DND-41 (cell line): ENCODE data around the gene UBE2QL1.

Experiments
- ATAC-seq: fragments of 200-7000 bp; cut with Tn5 transposase; 3 replicates; pipeline ENCODE4 v1.9.1; 2021; ENCODE audit warnings: low read depth; ENCODE audit not compliant: insufficient read depth
- DNase-seq: peaks from one replicate; pipeline ENCODE4 v3.0.0-alpha.2; 2020
- H2AFZ ChIP-seq: 2 replicates; pipeline ENCODE4 v1.6.0; 2012; ENCODE audit warnings: low read depth, low read length
- H3K27ac ChIP-seq: 2 replicates; pipeline ENCODE4 v1.5.1; 2012; ENCODE audit warnings: low read length, inconsistent platforms
- H3K27me3 ChIP-seq: fragments of 200-600 bp; sonication (generic); 2 replicates; pipeline ENCODE4 v1.6.0; 2012; ENCODE audit warnings: low read length, mild to moderate bottlenecking, inconsistent platforms; ENCODE audit not compliant: insufficient read depth, poor library complexity
- H3K36me3 ChIP-seq: 2 replicates; pipeline ENCODE4 v1.5.1; 2012; ENCODE audit warnings: low read length, inconsistent platforms; ENCODE audit not compliant: insufficient read depth
- H3K4me1 ChIP-seq: 2 replicates; pipeline ENCODE4 v1.5.1; 2012; ENCODE audit warnings: mild to moderate bottlenecking, low read length; ENCODE audit not compliant: insufficient read depth
- H3K4me2 ChIP-seq: 2 replicates; pipeline ENCODE4 v1.6.0; 2012; ENCODE audit warnings: mild to moderate bottlenecking, moderate library complexity, low read length, inconsistent platforms; ENCODE audit not compliant: insufficient read depth
- H3K4me3 ChIP-seq, 2 experiments: fragments of 200-600 bp in 1 of 2; shearing (Covaris generic) in 1 of 2; 2 replicates each; pipeline ENCODE4 v1.5.1; 2012 to 2016; ENCODE audit warnings: inconsistent platforms in 2 of 2, low read length in 2 of 2, mild to moderate bottlenecking in 2 of 2, low read depth in 1 of 2, moderate library complexity in 1 of 2
- H3K79me2 ChIP-seq: 2 replicates; pipeline ENCODE4 v1.6.0; 2012; ENCODE audit warnings: low read length, inconsistent platforms; ENCODE audit not compliant: insufficient read depth
- H3K9ac ChIP-seq: 2 replicates; pipeline ENCODE4 v1.6.0; 2012; ENCODE audit warnings: low read depth, mild to moderate bottlenecking, inconsistent platforms, low read length, moderate library complexity
- H3K9me3 ChIP-seq: 2 replicates; pipeline ENCODE4 v1.5.1; 2012; ENCODE audit warnings: low read length, moderate library complexity, mild to moderate bottlenecking, inconsistent platforms; ENCODE audit not compliant: insufficient read depth, severe bottlenecking
- H4K20me1 ChIP-seq: 2 replicates; pipeline ENCODE4 v1.6.0; 2012; ENCODE audit warnings: low read length; ENCODE audit not compliant: insufficient read depth
- CTCF ChIP-seq: IDR thresholded peaks from 2 replicates; pipeline ENCODE4 v1.5.1; 2012; ENCODE audit warnings: borderline replicate concordance, low read length, moderate library complexity, mild to moderate bottlenecking; ENCODE audit not compliant: poor library complexity, severe bottlenecking; ENCODE audit errors: extremely low read depth
- EZH2 ChIP-seq: IDR thresholded peaks from 3 replicates; pipeline ENCODE4 v1.6.1; 2012; ENCODE audit warnings: borderline replicate concordance, low read depth, mild to moderate bottlenecking, moderate library complexity, low read length, inconsistent platforms; ENCODE audit not compliant: severe bottlenecking

UBE2QL1 gene

GRCh38 chr5:6446042-6446441 lies 2.6 kb upstream of the UBE2QL1 start:
- TF ChIP-seq CTCF (no peak), EZH2 (no peak)
- no peak overlapping the region for H3K27ac ChIP-seq
- H3K9ac ChIP-seq = no peak overlapping the region
- no peaks in the 10 kb centered on the region for H3K4me1 ChIP-seq
- no peaks in the 10 kb centered on the region for H3K79me2 ChIP-seq
- H2AFZ ChIP-seq = no peak overlapping the region
- DNase-seq (no peak), ATAC-seq (no peak)
- no peak overlapping the region for H3K4me2 ChIP-seq
- no peak overlapping the region for H3K4me3 ChIP-seq
- no peaks in the 10 kb centered on the region for H3K9me3 ChIP-seq
- no peaks in the 10 kb centered on the region for H3K27me3 ChIP-seq
- H3K36me3 ChIP-seq = no peaks in the 10 kb centered on the region
- no peaks in the 10 kb centered on the region for H4K20me1 ChIP-seq

DNA sequence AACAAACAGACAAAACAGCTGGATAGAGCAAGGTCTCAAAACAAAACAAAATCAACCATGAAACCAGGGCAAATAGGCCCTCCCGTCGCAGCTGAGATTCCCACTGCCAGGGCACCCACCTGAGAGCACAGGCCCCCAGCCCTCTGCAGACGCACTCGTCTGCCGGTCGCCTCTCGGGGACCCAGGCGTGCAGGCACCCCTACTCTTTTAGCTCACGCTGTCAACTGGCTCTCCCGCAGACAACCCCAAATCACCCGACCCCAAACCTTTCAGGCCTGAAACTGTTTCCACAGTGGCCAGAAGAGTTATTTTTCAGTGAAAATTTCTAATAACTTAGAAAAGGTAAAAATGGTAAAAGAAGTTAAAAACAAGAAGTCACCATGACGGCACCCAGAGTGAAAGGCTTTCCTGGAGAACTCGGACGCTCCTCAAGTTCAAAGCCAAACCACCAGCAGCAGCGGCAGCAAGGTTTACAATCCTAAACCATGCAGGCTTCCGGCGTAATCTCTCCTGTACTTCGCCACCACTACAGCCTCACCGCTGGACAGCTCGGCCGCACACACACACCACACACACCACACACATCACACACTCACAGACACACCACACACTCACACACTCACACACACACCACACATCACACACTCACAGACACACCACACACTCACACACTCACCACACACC lies 1.9 kb upstream of the UBE2QL1 start:
- no peaks in the 10 kb centered on the region for H3K79me2 ChIP-seq
- H3K4me3 ChIP-seq = no peak overlapping the region
- H2AFZ ChIP-seq = no peak overlapping the region
- no peak overlapping the region for H3K9ac ChIP-seq
- no peak for TF ChIP-seq CTCF
- TF ChIP-seq EZH2 = no peak
- H3K9me3 ChIP-seq = no peaks in the 10 kb centered on the region
- H3K4me1 ChIP-seq = no peaks in the 10 kb centered on the region
- no peak overlapping the region for H3K4me2 ChIP-seq
- no peak overlapping the region for H3K27ac ChIP-seq
- H3K27me3 ChIP-seq = no peaks in the 10 kb centered on the region
- DNase-seq (no peak), ATAC-seq (no peak)
- no peaks in the 10 kb centered on the region for H3K36me3 ChIP-seq
- no peaks in the 10 kb centered on the region for H4K20me1 ChIP-seq

DNA sequence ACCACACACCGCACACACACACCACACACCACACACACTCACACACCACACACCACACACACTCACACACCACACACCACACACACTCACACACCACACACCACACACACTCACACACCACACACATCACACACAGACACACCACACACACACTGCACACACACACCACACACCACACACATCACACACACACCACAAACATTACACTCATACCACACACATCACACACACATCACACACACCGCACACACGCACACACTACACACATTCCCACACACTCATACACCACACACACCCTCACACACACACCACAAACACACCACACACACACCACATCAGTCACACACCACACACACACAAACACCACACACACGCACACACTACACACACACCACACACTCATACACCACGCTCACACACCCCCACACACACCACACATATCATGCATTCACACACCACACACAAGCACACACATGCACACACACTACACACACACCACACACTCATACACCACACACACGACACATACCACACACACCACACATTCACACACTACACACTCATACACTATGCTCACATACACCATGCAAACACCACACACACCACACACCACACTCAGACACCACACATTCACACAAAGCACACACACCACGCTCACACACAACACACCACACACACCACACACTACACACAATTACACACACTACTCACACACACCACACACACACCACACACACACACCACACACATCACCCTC lies 1.1 kb upstream of the UBE2QL1 start:
- TF ChIP-seq CTCF = no peak
- no peak for TF ChIP-seq EZH2
- H2AFZ ChIP-seq = no peak overlapping the region
- no peaks in the 10 kb centered on the region for H3K79me2 ChIP-seq
- no peak overlapping the region for H3K9ac ChIP-seq
- H3K27ac ChIP-seq = no peak overlapping the region
- H3K4me2 ChIP-seq = no peak overlapping the region
- no peaks in the 10 kb centered on the region for H4K20me1 ChIP-seq
- no peak for DNase-seq
- no peaks in the 10 kb centered on the region for H3K9me3 ChIP-seq
- H3K4me1 ChIP-seq = no peaks in the 10 kb centered on the region
- no peaks in the 10 kb centered on the region for H3K36me3 ChIP-seq
- no peak for ATAC-seq
- peaks cover 1% of the 10 kb centered on the region for H3K27me3 ChIP-seq
- H3K4me3 ChIP-seq = no peak overlapping the region
